Measurements from ENCODE around the gene DCAF4.
"Not testable (repeated sequence)": the region's sequence is repeated elsewhere in the genome, so short reads cannot be mapped to it uniquely, and the experiment has no call there.

The DCAF4 gene

GRCh38 chr14:72970824-72971434 is 44.7 kb downstream of the DCAF4 start:
- DNase-seq (ENCODE audit: low read depth in 2 of 2), result no peak

GRCh38 chr14:72974661-72975060 is 48.4 kb downstream of the DCAF4 start:
- DNase-seq (ENCODE audit: low read depth in 2 of 2), result no peak

GRCh38 chr14:72975770-72976169 is 49.5 kb downstream of the DCAF4 start:
- no peak for DNase-seq (ENCODE audit: low read depth in 2 of 2)

- no peak for DNase-seq (ENCODE audit: low read depth in 2 of 2)
Measured at GRCh38 chr14:72978856-72979255, 52.6 kb downstream of the DCAF4 start.

- DNase-seq (ENCODE audit: low read depth in 2 of 2), result no peak
Measured at GRCh38 chr14:72980863-72981262, 54.6 kb downstream of the DCAF4 start.

- DNase-seq (ENCODE audit: low read depth in 2 of 2), result no peak
Measured at GRCh38 chr14:72982146-72982708, 56.0 kb downstream of the DCAF4 start.

- DNase-seq (ENCODE audit: low read depth in 2 of 2), result no peak
Measured at GRCh38 chr14:72986214-72986613, 60.0 kb downstream of the DCAF4 start.

- no peak for DNase-seq (ENCODE audit: low read depth in 2 of 2)
Measured at GRCh38 chr14:72986857-72987256, 60.6 kb downstream of the DCAF4 start.

- DNase-seq (ENCODE audit: low read depth in 2 of 2), result no peak
Measured at GRCh38 chr14:72990171-72990570, 63.9 kb downstream of the DCAF4 start.

GRCh38 chr14:72996916-72997315 is 70.7 kb downstream of the DCAF4 start:
- no peak for DNase-seq (ENCODE audit: low read depth in 2 of 2)

GRCh38 chr14:72998252-72998903 is 72.1 kb downstream of the DCAF4 start:
- no peak for DNase-seq (ENCODE audit: low read depth in 2 of 2)

- no peak for DNase-seq (ENCODE audit: low read depth in 2 of 2)
Measured at GRCh38 chr14:72999316-72999715, 73.1 kb downstream of the DCAF4 start.

- no peak for DNase-seq (ENCODE audit: low read depth in 2 of 2)
Measured at GRCh38 chr14:73000073-73000472, 73.8 kb downstream of the DCAF4 start.

GRCh38 chr14:73003681-73004080 is 77.4 kb downstream of the DCAF4 start:
- DNase-seq (ENCODE audit: low read depth in 2 of 2), result no peak

- not testable (repeated sequence) for DNase-seq (ENCODE audit: low read depth in 2 of 2)
Measured at GRCh38 chr14:73004641-73005040, 78.4 kb downstream of the DCAF4 start.

GRCh38 chr14:73007835-73008234 is 81.6 kb downstream of the DCAF4 start:
- no peak for DNase-seq (ENCODE audit: low read depth in 2 of 2)

- DNase-seq (ENCODE audit: low read depth in 2 of 2), result no peak
Measured at GRCh38 chr14:73008501-73008900, 82.2 kb downstream of the DCAF4 start.

Measured in stimulated activated CD8-positive, alpha-beta memory T cell treated with anti-CD3 and anti-CD28 coated beads, Interleukin-7, amount 100 ng/mL, for 1 hour (primary cell).